Cortex of kidney (tissue), 1 donor: ENCODE results near the gene COMMD1.

Experiments used
- DNase-seq: peaks from one replicate; lab custom pipeline; 2025; lab: John Stamatoyannopoulos, UW

The COMMD1 gene

DNA sequence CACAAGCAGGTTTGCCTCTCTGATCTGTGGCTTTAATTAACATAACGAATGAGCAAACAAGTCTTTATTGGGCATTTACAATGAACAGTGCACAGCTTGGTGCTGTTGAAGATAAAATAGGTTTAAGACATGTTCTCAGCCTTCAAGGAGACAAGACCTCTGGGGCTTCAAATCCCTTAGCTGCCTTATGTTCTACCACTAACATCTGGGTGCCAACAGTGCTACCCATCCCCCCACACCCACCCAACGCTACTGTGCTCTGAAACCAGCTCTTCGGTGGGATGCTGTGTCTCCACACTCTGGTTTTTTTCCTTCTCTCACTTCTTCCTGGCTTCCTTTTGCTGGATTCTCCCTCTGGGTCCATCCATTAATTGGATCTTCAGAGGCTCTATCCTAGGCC lies 276.4 kb downstream of the COMMD1 start:
- no peak for DNase-seq

- DNase-seq, result no peak
Observed at GRCh38 chr2:62184512-62185230, 279.2 kb downstream of the COMMD1 start.
